Activated CD4-positive, alpha-beta T cell treated with anti-CD3 and anti-CD28 coated beads, Interleukin-2, amount 10 ng/mL, durations not matched to agents 24 days and 14 days (primary cell): ENCODE results near the gene AKAP1. TPM values are rescaled to one million over a fixed set of nuclear protein-coding genes. Genes with fewer than 3 reads are reported as not detected.

ENCODE experiments used
- DNase-seq: peaks from one replicate; pipeline ENCODE4 v3.0.0; 2022
- H3K27ac Mint-ChIP-seq: one replicate; pipeline ENCODE4 v1.8.0; 2022; ENCODE audit warnings: mild to moderate bottlenecking, mixed read lengths
- H3K27me3 Mint-ChIP-seq: one replicate; pipeline ENCODE4 v1.8.0; 2022; ENCODE audit warnings: mixed read lengths
- H3K36me3 Mint-ChIP-seq: one replicate; pipeline ENCODE4 v1.8.0; 2022; ENCODE audit warnings: low read depth, mild to moderate bottlenecking, mixed read lengths
- H3K4me1 Mint-ChIP-seq: one replicate; pipeline ENCODE4 v1.8.0; 2021; ENCODE audit warnings: mixed read lengths
- H3K4me3 Mint-ChIP-seq: one replicate; pipeline ENCODE4 v1.8.0; 2022; ENCODE audit warnings: mild to moderate bottlenecking, moderate library complexity, mixed read lengths
- H3K9me3 Mint-ChIP-seq: one replicate; pipeline ENCODE4 v1.8.0; 2021; ENCODE audit warnings: mixed read lengths
- intact Hi-C: fragments of 100-400 bp; cut with micrococcal nuclease; formaldehyde crosslinking; loops from one replicate; pipeline ENCODE4 v1.15.1; 2023
- total RNA-seq: library from RNA; stranded (reverse); gene quantifications from 2 replicates; pipeline ENCODE4 v1.2.3, GENCODE V29; 2022

AKAP1 gene
- total RNA-seq, 1 donor from 2014 or later: 54.6 TPM

GRCh38 chr17:57158325-57158724, 73.3 kb downstream of the AKAP1 start:
- Mint-ChIP-seq H3K4me3 (no peak overlapping the region), H3K9me3 (peaks cover 3% of the 10 kb centered on the region), H3K27me3 (peaks cover 7% of the 10 kb centered on the region), H3K27ac (no peak overlapping the region), H3K36me3 (no peaks in the 10 kb centered on the region), H3K4me1 (no peaks in the 10 kb centered on the region)
- no peak for DNase-seq
- intact Hi-C loops: no loop called here

- H3K9me3 Mint-ChIP-seq: peaks cover 3% of the 10 kb centered on the region
- no peaks in the 10 kb centered on the region for H3K36me3 Mint-ChIP-seq
- H3K4me3 Mint-ChIP-seq: no peak overlapping the region
- peaks cover 9% of the 10 kb centered on the region for H3K27me3 Mint-ChIP-seq
- no peak for DNase-seq
- intact Hi-C loops: no loop called here
- H3K4me1 Mint-ChIP-seq: no peaks in the 10 kb centered on the region
- H3K27ac Mint-ChIP-seq: no peak overlapping the region
Observed at GRCh38 chr17:57158795-57159194, 73.7 kb downstream of the AKAP1 start.

- intact Hi-C loops: no loop called here
- no peak overlapping the region for H3K27ac Mint-ChIP-seq
Observed at GRCh38 chr17:57160624-57161023, 75.6 kb downstream of the AKAP1 start.

GRCh38 chr17:57164814-57165213, 79.8 kb downstream of the AKAP1 start:
- intact Hi-C loops: no loop called here
- H3K27ac Mint-ChIP-seq: no peak overlapping the region
- DNase-seq: no peak
- H3K36me3 Mint-ChIP-seq: no peaks in the 10 kb centered on the region
- H3K4me3 Mint-ChIP-seq: no peak overlapping the region
- peaks cover 14% of the 10 kb centered on the region for H3K27me3 Mint-ChIP-seq
- H3K9me3 Mint-ChIP-seq: peaks cover 10% of the 10 kb centered on the region
- H3K4me1 Mint-ChIP-seq: no peaks in the 10 kb centered on the region

More at GRCh38 chr17:57160624-57161023, 75.6 kb downstream of the AKAP1 start:
- peaks cover 9% of the 10 kb centered on the region for H3K27me3 Mint-ChIP-seq
- DNase-seq: no peak
- no peaks in the 10 kb centered on the region for H3K4me1 Mint-ChIP-seq
- H3K9me3 Mint-ChIP-seq: peaks cover 3% of the 10 kb centered on the region
- H3K36me3 Mint-ChIP-seq: no peaks in the 10 kb centered on the region
- H3K4me3 Mint-ChIP-seq: no peak overlapping the region

GRCh38 chr17:57165754-57166153, 80.7 kb downstream of the AKAP1 start:
- H3K27me3 Mint-ChIP-seq: peaks cover 14% of the 10 kb centered on the region
- H3K9me3 Mint-ChIP-seq: peaks cover 10% of the 10 kb centered on the region
- no peak overlapping the region for H3K27ac Mint-ChIP-seq
- DNase-seq: no peak
- intact Hi-C loops: no loop called here
- no peaks in the 10 kb centered on the region for H3K4me1 Mint-ChIP-seq
- H3K4me3 Mint-ChIP-seq: no peak overlapping the region
- no peaks in the 10 kb centered on the region for H3K36me3 Mint-ChIP-seq

- Mint-ChIP-seq H3K9me3 (peaks cover 10% of the 10 kb centered on the region), H3K27me3 (peaks cover 9% of the 10 kb centered on the region), H3K27ac (no peak overlapping the region), H3K4me3 (no peak overlapping the region), H3K36me3 (no peaks in the 10 kb centered on the region), H3K4me1 (no peaks in the 10 kb centered on the region)
- intact Hi-C loops: no loop called here
- DNase-seq: no peak
Observed at GRCh38 chr17:57166803-57167202, 81.8 kb downstream of the AKAP1 start.

GRCh38 chr17:57168695-57169094, 83.6 kb downstream of the AKAP1 start:
- intact Hi-C loops: no loop called here
- DNase-seq: no peak
- Mint-ChIP-seq H3K4me3 (no peak overlapping the region), H3K9me3 (peaks cover 8% of the 10 kb centered on the region), H3K27ac (no peak overlapping the region), H3K36me3 (no peaks in the 10 kb centered on the region), H3K4me1 (no peaks in the 10 kb centered on the region), H3K27me3 (peaks cover 20% of the 10 kb centered on the region)

- no peak overlapping the region for H3K27ac Mint-ChIP-seq
- intact Hi-C loops: no loop called here
- no peaks in the 10 kb centered on the region for H3K36me3 Mint-ChIP-seq
- H3K9me3 Mint-ChIP-seq: peaks cover 8% of the 10 kb centered on the region
- H3K27me3 Mint-ChIP-seq: peaks cover 38% of the 10 kb centered on the region
- no peak for DNase-seq
- no peaks in the 10 kb centered on the region for H3K4me1 Mint-ChIP-seq
- H3K4me3 Mint-ChIP-seq: no peak overlapping the region
Observed at GRCh38 chr17:57170866-57171265, 85.8 kb downstream of the AKAP1 start.

Other genes starting within 250 kb of the AKAP1 start
- 88.8 and 99.8 TPM in 2 replicates for gene TRIM25, start 171.2 kb upstream of the AKAP1 start, total RNA-seq
- gene COIL, start 124.2 kb upstream of the AKAP1 start, total RNA-seq: 23.1 and 23.3 TPM in 2 replicates
- gene SCPEP1, start 107.1 kb upstream of the AKAP1 start, total RNA-seq: 7.2 and 8.3 TPM in 2 replicates
- 171 and 172 TPM in 2 replicates for gene MSI2, start 171.3 kb downstream of the AKAP1 start, total RNA-seq